Retinal pigment epithelial cell (primary cell): Measurements from ENCODE around the gene ATP4A.

Experiments
- DNase-seq: peaks from one replicate; pipeline ENCODE4 v3.0.0-alpha.2; 2010; ENCODE audit warnings: low read depth
- H3K4me3 ChIP-seq: 2 replicates; pipeline ENCODE4 v1.5.1; 2011; ENCODE audit warnings: mild to moderate bottlenecking, low read length, control low read depth, moderate library complexity
- TF ChIP-seq, protein P1 (sequence below): conservative IDR thresholded peaks from 2 replicates; pipeline ENCODE4 v1.5.1; 2011; ENCODE audit warnings: low read depth, low read length, control low read depth, inconsistent platforms

The ATP4A gene

DNA sequence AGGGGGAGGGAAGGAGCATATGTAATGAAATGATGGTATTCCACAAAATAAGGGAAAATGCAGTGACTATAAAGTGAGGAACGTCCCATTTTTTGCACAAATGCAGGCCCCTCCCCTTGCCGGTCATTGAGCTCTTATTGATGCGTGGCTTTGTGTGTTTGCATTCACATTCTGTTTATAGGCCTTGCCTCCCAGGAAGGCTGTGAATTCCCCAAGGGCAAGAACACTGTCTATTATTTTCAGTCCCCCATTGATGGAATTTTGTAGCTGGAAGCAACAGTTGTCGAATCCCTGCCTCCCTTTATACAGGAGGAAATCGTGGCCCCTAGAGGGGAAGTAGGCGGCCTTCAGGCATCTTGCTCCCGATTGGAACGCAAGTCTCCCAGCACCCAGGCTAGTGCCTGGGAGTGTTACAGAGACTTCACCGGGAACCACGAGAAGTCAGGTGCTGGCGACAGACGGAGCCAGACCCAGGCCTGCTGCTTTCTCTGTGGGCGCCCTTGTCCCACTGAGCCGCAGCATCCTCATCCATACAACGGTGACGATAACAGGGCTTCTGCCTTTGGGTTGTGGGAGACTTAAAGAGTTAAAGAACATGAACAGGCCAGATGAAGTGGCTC, 42.2 kb downstream of the ATP4A start:
- DNase-seq: no peak
- no peak overlapping the region for H3K4me3 ChIP-seq
- TF ChIP-seq, protein P1, sequence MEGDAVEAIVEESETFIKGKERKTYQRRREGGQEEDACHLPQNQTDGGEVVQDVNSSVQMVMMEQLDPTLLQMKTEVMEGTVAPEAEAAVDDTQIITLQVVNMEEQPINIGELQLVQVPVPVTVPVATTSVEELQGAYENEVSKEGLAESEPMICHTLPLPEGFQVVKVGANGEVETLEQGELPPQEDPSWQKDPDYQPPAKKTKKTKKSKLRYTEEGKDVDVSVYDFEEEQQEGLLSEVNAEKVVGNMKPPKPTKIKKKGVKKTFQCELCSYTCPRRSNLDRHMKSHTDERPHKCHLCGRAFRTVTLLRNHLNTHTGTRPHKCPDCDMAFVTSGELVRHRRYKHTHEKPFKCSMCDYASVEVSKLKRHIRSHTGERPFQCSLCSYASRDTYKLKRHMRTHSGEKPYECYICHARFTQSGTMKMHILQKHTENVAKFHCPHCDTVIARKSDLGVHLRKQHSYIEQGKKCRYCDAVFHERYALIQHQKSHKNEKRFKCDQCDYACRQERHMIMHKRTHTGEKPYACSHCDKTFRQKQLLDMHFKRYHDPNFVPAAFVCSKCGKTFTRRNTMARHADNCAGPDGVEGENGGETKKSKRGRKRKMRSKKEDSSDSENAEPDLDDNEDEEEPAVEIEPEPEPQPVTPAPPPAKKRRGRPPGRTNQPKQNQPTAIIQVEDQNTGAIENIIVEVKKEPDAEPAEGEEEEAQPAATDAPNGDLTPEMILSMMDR: no peak

- no peak for DNase-seq
- no peak overlapping the region for H3K4me3 ChIP-seq
- TF ChIP-seq, protein P1: no peak
Measured at GRCh38 chr19:35519291-35519690, 44.2 kb downstream of the ATP4A start.

DNA sequence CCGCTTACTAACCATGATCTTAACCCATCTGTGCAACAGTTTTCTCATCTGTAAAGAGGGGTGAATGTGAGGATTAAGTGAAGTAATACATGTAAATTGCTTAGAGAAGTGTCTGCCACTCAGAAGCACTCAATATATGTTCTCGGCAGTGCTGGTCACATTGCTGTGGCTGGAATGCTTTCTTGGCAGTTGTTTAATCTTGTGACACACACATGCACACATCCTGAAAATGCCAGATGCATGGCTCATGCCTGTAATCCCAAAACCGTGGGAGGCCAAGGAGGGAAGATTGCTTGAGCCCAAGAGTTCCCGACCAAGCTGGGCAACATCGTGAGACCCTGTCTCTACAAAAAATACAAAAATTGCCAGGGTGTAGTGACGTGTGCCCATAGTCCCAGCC, 45.1 kb downstream of the ATP4A start:
- DNase-seq: peak; percentile 96
- no peak overlapping the region for H3K4me3 ChIP-seq
- TF ChIP-seq, protein P1: no peak

GRCh38 chr19:35517342-35517741, 46.1 kb downstream of the ATP4A start:
- TF ChIP-seq, protein P1: no peak
- no peak overlapping the region for H3K4me3 ChIP-seq
- DNase-seq: no peak

DNA sequence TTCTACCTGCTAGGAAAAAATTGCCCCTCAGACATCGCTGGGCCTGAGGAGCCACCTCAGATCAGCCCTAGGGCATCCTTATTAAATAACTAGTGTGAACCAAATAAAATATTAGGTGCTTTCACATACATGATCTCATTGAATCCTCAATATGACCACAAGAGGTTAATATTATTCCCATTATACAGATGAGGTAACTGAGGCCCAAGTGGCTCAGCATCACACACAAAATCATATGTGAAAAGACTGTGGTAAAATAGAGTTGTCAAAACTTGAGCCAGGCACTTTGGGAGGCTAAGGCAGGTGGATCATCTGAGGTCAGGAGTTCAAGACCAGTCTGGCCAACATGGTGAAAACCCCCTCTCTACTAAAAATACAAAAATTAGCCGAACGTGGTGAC, 47.1 kb downstream of the ATP4A start:
- DNase-seq: no peak

DNA sequence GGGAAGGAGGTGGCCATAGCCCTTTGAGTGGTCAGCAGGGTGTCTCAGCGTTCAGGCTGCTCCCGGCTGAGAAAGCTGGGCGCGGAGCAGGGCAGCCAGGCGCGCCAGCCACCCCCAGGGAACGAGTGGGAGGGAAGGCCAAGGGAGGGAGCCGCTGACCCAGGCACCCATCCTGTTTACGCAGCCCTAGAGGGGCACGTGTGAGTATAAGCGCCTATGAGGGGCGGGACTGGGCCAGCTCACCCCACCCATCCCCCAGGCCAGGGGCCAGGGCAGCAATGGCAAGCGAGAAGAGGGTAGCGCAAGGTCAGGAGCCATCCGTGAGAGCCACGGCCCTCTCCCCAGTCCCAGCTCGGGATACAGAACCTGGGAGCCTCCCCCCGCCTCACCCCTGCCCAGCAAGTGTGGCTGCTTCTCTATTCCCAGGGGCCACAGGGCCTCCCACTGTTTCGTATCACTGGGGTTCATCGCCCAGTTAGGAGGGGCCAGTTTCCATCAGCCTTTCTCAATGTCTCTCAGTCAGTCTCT, 49.1 kb downstream of the ATP4A start:
- H3K4me3 ChIP-seq: no peak overlapping the region
- DNase-seq: no peak
- TF ChIP-seq, protein P1: no peak

More for the DNA sequence above, 47.1 kb downstream of the ATP4A start:
- TF ChIP-seq, protein P1: no peak
- no peak overlapping the region for H3K4me3 ChIP-seq

DNA sequence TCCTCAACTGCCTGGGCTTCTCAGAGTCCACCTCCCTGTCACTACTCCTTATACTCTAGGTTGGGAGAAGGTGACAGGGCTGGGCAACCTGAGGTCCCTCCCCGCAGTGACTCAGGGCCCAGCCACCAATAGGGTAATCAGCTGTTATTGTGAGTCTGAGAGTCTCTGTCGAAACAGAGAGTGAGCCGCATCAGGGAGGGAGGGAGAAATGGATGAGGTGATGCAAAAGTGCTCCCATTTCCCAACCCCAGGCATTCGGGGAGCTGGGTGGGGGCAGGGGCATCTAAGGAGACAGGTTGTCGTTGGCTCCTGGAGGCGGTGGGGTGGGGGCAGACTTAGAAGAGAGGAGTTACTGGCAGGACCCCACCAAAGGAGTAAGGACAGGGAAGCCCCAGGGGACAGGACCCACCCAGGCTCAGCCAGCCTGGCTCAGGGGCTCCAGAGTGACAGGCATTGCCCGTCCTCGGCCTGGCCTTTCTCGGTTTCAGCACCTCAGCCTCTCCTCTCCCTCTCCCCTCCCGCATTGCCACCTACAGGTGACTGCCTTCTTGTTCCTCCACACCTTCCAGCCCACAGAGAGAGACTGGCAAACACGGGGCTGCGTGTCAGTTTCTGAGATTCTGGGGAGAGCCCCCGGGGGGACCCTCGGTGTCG, 49.7 kb downstream of the ATP4A start, which contains the start of gene DMKN:
Gene DMKN (minus strand): TSS at position 22 of the 654 bp plus-strand sequence. CDS start 174 bp downstream, outside the sequence.
- H3K4me3 ChIP-seq: no peak within 1 kb of the TSS
- no peak for DNase-seq
- TF ChIP-seq, protein P1: peak; percentile 37
